ENCODE measurements around the gene TEP1. TPM values are rescaled to one million over a fixed set of nuclear protein-coding genes. Genes with fewer than 3 reads are reported as not detected.
"Not testable (repeated sequence)": the region's sequence is repeated elsewhere in the genome, so short reads cannot be mapped to it uniquely, and the experiment has no call there.

The TEP1 gene
- polyA plus RNA-seq, 5 donors = 19.1 to 22.6 (median 20.8) TPM

- DNase-seq = peak; percentile 99 to 100
Observed at GRCh38 chr14:20343092-20343861, 70.0 kb downstream of the TEP1 start, which contains the start of gene PARP2. Gene PARP2 (plus strand): TSS chr14:20343635. CDS start chr14:20343642, 7 bp downstream.

GRCh38 chr14:20341646-20342045 is 71.7 kb downstream of the TEP1 start:
- no peak for DNase-seq

- DNase-seq = not testable (repeated sequence)
Observed at GRCh38 chr14:20341032-20341431, 72.3 kb downstream of the TEP1 start.

DNA sequence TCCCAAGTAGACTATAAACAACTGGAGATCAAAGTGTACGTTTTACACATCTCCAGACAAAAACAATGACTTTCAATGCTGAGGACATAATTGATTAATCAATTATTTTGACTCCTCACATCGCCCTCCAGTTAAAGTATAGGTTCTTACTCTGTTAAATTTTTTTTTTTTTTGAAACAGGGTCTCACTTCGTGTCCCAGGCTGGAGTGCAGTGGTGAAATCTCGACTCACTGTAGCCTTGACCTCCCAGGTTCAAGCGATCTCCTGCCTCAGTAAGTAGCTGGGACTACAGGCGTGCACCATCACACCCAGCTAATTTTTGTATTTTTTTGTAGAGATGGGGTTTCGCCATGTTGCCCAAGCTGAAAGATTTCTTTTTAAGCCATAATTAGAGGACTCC is 79.3 kb downstream of the TEP1 start:
- DNase-seq = no peak

GRCh38 chr14:20333494-20333841 is 79.8 kb downstream of the TEP1 start:
- DNase-seq = no peak

DNA sequence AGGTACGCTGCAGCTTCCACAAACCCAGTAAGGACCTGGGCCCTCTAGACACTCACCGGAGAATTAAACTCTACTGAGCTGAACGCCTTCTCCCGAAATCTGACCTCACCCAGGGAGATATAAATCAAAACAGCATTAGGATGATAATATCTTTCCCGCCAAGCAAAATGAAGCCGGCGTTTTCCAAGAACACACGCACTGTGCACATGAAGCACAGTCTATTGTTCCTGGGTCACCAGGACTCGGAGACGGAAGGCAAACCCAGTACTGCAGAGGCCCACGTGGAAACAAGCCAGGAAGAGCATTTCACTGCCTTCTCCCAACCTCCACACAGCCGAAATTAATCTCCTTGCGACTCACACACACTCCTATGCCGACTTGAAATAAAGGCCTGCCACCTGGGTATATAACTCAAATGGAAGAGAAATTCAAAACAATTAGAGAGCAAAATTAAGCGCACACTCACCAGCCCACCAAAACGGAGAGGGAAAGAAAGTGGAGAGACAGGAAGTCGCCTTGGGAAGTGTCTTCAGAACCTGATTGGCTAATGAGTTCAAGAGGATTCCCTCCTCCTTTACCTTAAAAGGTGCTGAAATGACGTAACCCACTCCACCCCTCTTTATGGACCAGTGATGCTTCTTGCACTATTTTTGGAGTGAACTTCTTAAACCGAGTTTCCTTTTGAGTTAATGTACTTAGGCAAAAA is 80.4 kb downstream of the TEP1 start, which contains the start of gene CCNB1IP1:
Gene CCNB1IP1, minus strand, starts transcription at position 492 of the 706 bp plus-strand sequence. CDS start 16,756 bp downstream, outside the sequence.
- DNase-seq = peak; percentile 80 to 87

GRCh38 chr14:20332431-20332787 is 80.9 kb downstream of the TEP1 start:
- no peak for DNase-seq

- no peak for DNase-seq
Observed at GRCh38 chr14:20331053-20331613, 82.2 kb downstream of the TEP1 start.

- DNase-seq = no peak
Observed at GRCh38 chr14:20329355-20329754, 83.9 kb downstream of the TEP1 start.

GRCh38 chr14:20328705-20329104 is 84.6 kb downstream of the TEP1 start:
- no peak for DNase-seq

GRCh38 chr14:20327005-20327869 is 86.1 kb downstream of the TEP1 start:
- peak; percentile 45 to 62 for DNase-seq

GRCh38 chr14:20317720-20318119 is 95.6 kb downstream of the TEP1 start:
- DNase-seq = no peak

Other genes starting within 250 kb of the TEP1 start
- not detected for gene OR11G2, start 222.6 kb downstream of the TEP1 start, polyA plus RNA-seq (ENCODE audit: insufficient read depth in 1 of 5, insufficient read length in 5 of 5, low replicate concordance in 1 of 5)
- not detected for gene OR11H6, start 189.8 kb downstream of the TEP1 start, polyA plus RNA-seq (ENCODE audit: insufficient read depth in 1 of 5, insufficient read length in 5 of 5, low replicate concordance in 1 of 5)
- under 1 TPM; 0.51 to 0.84 (median 0.59) TPM for gene OR11H7, start 184.5 kb downstream of the TEP1 start, polyA plus RNA-seq (ENCODE audit: insufficient read depth in 1 of 5, insufficient read length in 5 of 5, low replicate concordance in 1 of 5)
- under 1 TPM in 1 of 5 donors, not detected in 4; 0.14 TPM for gene OR11H4, start 174.2 kb downstream of the TEP1 start, polyA plus RNA-seq (ENCODE audit: insufficient read depth in 1 of 5, insufficient read length in 5 of 5, low replicate concordance in 1 of 5)
- 10 to 100 TPM; 18.8 to 26.5 (median 23.7) TPM for gene TTC5, start 107.5 kb downstream of the TEP1 start, polyA plus RNA-seq (ENCODE audit: insufficient read depth in 1 of 5, insufficient read length in 5 of 5, low replicate concordance in 1 of 5)
- gene CCNB1IP1, start 80.2 kb downstream of the TEP1 start, polyA plus RNA-seq (ENCODE audit: insufficient read depth in 1 of 5, insufficient read length in 5 of 5, low replicate concordance in 1 of 5) = 100 to 1,000 TPM; 109 to 150 (median 141) TPM
- 10 to 100 TPM; 50.3 to 71.0 (median 62.8) TPM for gene PARP2, start 69.9 kb downstream of the TEP1 start, polyA plus RNA-seq (ENCODE audit: insufficient read depth in 1 of 5, insufficient read length in 5 of 5, low replicate concordance in 1 of 5)
- gene KLHL33, start 22.7 kb upstream of the TEP1 start, polyA plus RNA-seq (ENCODE audit: insufficient read depth in 1 of 5, insufficient read length in 5 of 5, low replicate concordance in 1 of 5) = under 1 TPM; 0.23 to 0.27 (median 0.26) TPM
- gene OSGEP, start 41.3 kb upstream of the TEP1 start, polyA plus RNA-seq (ENCODE audit: insufficient read depth in 1 of 5, insufficient read length in 5 of 5, low replicate concordance in 1 of 5) = 10 to 100 TPM; 72.4 to 90.2 (median 78.0) TPM
- gene APEX1, start 41.7 kb upstream of the TEP1 start, polyA plus RNA-seq (ENCODE audit: insufficient read depth in 1 of 5, insufficient read length in 5 of 5, low replicate concordance in 1 of 5) = 100 to 1,000 TPM; 318 to 352 (median 331) TPM
- gene PIP4P1, start 47.9 kb upstream of the TEP1 start, polyA plus RNA-seq (ENCODE audit: insufficient read depth in 1 of 5, insufficient read length in 5 of 5, low replicate concordance in 1 of 5) = 10 to 100 TPM; 27.3 to 36.8 (median 33.0) TPM
- gene PNP, start 55.9 kb upstream of the TEP1 start, polyA plus RNA-seq (ENCODE audit: insufficient read depth in 1 of 5, insufficient read length in 5 of 5, low replicate concordance in 1 of 5) = 10 to 100 TPM; 31.0 to 47.3 (median 36.0) TPM
- gene RNASE10, start 92.0 kb upstream of the TEP1 start, polyA plus RNA-seq (ENCODE audit: insufficient read depth in 1 of 5, insufficient read length in 5 of 5, low replicate concordance in 1 of 5) = under 1 TPM in 3 of 5 donors, not detected in 2; 0.43 to 0.84 (median 0.68) TPM
- not detected for gene RNASE9, start 147.5 kb upstream of the TEP1 start, polyA plus RNA-seq (ENCODE audit: insufficient read depth in 1 of 5, insufficient read length in 5 of 5, low replicate concordance in 1 of 5)
- not detected for gene RNASE11, start 174.5 kb upstream of the TEP1 start, polyA plus RNA-seq (ENCODE audit: insufficient read depth in 1 of 5, insufficient read length in 5 of 5, low replicate concordance in 1 of 5)
- gene RNASE12, start 177.9 kb upstream of the TEP1 start, polyA plus RNA-seq (ENCODE audit: insufficient read depth in 1 of 5, insufficient read length in 5 of 5, low replicate concordance in 1 of 5) = not detected
- gene OR6S1, start 228.2 kb upstream of the TEP1 start, polyA plus RNA-seq (ENCODE audit: insufficient read depth in 1 of 5, insufficient read length in 5 of 5, low replicate concordance in 1 of 5) = not detected